GM18867 (cell line): ENCODE data around the gene RBM33.

Experiments used
- ATAC-seq: cut with Tn5 transposase; IDR thresholded peaks from one replicate; pipeline ENCODE4 v1.9.1; 2021; ENCODE audit warnings: mild to moderate bottlenecking, moderate library complexity; ENCODE audit not compliant: unreplicated experiment

The RBM33 gene

DNA sequence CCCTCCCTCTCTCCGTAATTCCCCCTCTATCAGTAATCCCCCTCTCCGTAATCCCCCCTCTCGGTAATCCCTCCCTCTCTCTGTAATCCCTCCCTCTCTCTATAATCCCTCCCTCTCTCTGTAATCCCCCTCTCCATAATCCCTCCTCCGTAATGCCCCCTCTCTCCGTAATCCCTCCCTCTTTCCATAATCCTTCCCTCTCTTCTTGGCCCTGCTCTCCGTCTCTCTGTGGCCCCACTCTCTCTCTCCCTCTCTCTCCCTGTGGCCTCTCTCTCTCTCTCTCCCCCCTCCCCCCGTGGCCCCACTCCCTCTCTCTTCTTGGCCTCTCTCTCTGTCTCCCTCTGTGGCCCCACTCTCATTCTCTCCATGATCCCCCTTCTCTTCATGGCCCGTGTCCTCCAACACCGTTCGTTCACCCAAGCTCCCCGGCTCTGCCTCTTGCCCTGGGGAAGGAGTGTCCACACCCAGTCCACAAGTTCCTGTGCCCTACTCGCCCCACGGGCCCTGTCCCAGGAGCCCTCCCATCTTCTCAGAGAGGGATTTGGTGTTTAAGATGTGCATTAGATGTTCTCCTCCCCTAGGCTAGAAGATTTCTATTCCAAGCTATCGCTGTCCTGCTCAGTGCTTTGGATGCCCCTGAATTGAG, 148.0 kb downstream of the RBM33 start:
- no peak for ATAC-seq

DNA sequence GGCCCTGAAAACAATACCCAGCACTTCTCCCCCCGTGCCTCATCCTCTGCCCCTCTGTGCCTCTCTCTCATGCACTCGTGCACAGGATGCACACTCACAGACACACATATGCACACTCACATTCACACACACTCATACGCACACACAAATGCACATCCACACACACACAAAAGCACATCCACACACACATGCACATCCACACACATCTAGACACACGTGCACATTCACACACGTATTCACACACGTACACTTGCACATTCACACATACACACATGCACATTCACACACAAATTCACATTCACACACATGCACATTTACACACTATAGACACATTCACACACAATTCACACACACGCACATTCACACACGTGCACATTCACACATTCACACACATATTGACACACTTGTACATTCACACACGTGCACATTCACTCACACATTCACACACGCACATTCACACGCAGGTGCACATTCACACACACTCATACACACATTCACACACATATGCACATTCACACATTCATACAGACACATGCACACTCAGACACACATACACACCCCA, 148.6 kb downstream of the RBM33 start:
- ATAC-seq: no peak

DNA sequence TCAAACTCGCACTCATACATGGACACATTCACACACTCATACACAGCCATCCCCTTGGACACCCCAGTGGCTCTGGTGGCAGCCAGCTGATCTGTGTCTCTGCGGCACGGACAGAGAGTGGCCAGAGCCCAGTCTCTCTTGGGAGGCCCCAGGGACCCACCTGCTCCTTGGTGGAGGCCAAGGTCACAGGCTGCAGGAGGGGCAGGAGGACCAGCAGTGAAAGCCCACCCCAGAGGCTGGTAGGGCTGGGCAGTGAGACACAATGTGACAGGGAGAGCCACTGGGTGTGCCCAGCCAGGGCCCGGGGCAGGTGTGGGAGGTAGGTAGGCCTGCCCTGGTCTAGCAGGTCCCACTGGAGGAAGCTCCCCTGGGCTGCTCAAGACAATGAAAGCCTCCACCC, 149.3 kb downstream of the RBM33 start:
- ATAC-seq: no peak

DNA sequence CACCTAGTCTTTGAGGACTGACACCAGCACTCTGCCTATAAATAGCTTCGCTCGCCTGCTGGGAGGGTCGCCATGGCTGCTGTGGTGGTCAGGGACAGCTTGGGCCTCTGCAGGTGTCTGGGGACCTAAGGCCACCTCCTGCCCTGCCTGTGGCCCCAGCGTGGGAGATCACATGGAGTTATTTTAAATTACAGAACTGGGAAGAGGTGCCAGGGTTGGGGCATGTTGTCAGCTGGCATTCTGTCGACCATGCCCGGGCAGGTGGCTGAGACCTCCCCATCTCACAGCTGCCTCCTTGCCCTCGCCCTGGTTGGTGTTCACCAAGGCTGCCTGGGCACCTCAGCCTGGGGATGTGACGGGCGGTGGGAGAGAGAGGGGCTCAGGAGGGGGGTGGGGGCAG, 149.7 kb downstream of the RBM33 start:
- no peak for ATAC-seq

DNA sequence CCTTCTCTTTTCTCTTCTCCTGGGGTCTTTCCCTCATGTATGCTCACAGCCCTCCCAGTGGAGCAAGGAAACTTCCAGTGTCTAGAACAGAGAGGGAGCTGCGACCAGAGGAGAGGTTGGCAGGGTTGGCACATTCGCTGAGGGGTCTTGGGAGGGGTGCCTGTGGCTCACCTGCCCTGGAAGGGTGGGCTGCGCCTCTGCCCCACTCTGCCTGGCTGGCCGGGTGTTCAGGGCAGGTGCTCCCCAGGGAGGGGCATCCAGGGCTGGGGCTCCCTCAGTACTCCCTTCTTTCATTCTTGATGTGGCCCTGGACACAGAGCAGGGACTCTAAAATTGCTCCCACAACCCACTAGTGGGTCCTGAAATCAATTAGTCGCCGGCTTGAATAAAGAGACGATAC, 150.9 kb downstream of the RBM33 start:
- no peak for ATAC-seq

DNA sequence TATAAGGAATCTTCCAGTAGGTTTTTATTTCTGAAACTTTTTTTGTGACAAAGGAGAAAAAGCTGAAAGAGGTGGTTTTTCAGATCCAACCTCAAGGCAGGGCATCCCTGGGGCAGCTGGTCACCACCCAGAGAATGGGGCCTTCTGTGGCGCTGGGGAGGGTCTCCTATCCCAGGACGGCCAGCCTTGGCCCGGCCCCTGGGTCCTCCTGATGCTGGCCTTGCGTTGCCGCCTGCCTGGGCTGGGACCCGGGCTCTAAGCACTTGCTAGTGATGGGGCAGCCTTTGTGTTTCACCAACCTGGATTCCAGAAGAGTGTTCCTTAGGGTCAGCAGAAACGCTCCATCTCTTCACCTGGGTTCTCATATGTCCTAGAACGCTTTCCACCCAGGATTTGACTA, 151.5 kb downstream of the RBM33 start:
- no peak for ATAC-seq

DNA sequence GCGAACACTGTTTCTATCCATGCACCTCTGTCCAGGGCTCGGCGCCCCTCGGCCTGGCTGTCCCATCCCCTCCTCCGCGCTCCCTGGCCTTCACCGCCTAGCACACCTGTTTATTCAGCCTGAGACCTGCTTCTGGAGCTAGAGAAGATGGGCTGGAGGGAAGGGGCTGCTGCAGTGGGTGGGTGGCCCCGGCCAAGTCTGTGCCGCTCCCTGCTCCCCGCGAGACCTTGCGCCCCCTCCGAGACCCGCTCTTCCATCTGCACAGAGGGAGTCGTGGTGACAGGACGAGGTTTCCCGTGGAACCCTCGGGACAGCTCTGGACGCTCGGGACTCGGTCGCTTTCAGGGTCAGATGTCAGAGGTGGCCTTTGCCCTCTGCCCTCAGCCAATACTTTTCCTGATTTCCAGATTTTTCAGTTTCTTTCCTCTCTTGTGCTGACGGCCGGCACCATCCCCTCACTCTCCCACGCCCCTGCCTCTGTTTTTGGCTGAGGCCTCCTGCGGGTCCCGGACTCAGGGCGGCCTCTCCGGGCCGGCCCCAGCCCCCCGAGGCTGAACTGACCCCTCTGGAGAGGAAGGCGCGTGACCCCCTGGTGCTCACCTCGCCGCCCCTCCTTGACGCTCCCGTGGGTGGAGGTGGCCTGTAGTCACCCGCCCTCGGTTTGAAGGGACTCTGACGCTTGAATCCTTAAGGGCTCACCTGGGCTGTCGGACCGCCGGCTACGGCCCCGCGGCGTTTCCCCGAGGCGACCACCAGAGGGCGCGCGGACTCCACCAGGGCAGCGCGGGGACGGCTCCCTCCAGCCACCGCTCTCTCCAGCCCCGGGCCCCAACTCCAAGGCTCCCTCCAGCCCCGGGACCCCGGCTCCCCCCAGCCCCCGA, 152.2 kb downstream of the RBM33 start:
- peak; percentile 66 for ATAC-seq

DNA sequence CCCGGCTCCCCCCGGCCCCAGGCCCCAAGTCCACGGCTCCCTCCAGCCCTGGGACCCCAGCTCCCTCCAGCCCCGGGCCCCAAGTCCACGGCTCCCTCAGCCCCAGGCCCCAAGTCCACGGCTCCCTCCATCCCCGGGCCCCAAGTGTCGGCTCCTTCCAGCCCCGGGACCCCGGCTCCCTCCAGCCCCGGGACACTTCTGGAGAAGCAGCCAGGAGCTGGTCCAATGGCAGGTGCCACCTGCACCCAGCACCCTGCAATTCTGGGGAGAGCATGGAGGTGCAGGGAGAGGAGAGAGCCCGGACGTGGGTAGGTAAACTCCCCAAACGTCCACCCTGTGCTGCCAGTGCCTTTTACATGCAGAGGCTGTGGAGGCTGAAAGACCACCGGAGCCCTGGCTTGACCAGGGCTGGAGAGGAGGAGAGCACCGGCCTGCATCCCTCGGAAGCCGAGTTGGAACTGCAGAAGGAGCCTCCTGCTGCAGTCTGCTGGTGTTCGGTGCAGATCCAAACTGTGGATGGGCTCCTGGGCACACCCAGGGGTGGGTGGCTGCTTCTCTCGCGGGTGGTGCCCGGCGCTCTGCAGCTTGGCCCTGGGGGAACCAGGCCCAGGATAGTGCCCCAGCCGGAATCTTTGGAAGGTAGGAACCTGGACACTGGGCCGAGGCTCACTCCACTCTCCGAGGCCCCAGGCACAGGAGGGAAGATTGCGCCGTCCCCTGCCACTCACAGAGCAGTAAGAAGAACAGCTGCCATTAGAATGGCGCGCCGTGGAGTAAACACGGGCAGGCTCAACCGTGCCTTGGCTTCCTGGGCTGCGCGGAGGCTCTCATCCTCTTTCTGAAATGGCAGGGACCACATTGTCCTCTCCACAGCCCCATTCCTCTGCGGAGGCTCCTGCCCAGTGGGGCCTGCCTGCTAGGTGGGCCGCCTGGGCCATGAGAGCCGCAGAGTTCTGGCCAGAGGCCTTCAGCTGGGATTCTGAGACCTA, 153.1 kb downstream of the RBM33 start:
- ATAC-seq: peak; percentile 7

DNA sequence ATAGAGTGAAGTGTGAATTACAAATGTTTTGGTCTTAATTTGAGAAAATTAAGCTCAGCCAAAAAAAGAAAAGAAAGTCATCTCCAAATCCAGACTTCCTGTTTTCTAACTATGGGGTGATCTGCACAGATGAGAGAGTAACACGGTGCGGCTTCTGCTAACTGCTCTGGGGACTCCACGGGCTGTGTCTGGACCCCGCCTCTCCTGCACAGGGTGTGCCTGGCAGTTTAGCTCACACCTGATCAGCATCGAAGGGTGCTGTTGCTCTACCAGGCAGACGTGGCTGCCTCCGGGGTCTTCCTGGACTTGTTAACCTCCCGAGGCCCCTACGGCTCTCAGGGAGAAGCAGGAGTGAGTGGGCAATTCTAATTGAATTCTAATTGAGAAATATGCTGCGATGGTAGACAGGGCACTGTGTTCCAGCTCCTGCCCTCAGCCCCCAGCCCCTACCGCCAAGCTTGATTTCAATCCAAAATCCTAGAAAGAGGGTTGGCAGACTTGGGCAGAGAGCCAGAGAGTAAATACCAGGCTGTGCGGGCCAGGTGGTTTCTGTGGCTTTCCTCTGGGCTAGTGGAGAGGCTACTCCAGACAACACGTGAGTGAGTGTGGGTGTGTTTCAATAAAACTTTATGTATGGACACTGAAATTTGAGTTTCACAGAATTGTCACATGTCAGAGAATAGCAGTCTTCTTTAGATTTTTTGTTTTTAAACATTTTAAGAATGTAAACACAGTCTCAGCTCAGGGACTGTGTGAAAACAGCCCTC, 154.4 kb downstream of the RBM33 start:
- ATAC-seq: no peak

DNA sequence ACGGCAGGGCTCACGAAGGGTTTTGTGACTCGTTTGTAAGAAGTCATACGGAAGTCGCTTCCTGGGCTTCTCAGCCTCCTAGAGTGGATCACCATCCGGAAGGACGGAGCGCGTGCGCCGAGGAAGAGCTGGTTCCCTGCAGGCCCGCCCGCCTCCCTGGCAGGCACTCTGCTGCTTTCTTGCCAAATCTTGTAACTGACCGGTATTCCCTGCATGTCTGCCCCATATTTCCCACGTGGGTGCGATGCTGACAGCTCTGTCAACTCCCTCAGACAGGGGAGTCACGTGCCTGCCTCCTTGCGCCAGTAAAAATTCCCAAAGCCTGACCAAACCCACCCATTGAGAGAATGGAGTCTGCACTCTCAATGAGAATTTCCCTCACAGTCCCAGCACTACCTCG, 155.1 kb downstream of the RBM33 start:
- ATAC-seq: no peak

DNA sequence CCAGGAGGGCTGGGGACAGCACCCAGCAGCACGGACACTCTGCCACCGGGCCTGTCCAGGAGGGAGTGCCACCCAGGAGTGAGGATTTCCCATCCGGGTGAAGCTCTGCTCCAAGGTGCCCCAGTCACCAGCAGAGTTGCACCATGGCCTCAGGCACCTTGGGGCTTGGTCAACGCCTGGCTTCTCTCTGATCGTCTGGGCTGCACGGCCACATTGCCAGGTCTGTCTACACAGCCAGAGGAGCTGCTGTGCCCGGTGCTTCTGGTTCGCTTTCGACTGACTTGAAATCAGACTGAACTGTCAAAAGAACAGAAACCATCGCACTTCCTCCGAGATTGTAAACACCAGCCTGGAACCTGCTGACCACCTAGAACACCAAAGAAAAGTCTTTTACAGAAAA, 155.8 kb downstream of the RBM33 start:
- ATAC-seq: no peak

DNA sequence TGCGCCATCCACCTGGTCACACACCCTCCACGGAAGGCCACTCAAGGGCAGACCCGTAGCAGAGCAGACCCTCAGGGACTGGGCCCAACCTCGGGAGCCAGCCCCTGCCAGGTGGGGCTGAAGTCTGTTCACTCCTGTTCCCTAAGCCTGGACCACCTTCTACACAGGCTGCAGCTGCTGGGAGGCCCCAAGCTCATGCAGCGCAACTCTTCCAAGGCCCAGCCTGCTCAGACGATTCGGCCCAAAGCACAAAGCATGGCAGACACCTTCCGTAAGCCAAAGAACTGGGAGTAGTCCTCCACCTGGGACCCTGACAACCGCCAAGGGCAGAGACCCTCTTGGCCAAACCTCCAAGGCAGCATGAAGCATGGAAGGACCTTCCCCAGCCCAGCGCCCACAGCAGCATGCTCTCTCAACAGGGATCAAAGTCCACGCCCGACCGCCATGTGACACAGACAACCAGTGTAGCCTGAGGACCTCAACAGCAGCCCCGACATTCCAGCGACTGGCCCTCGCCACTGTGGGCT, 156.3 kb downstream of the RBM33 start:
- ATAC-seq: no peak

DNA sequence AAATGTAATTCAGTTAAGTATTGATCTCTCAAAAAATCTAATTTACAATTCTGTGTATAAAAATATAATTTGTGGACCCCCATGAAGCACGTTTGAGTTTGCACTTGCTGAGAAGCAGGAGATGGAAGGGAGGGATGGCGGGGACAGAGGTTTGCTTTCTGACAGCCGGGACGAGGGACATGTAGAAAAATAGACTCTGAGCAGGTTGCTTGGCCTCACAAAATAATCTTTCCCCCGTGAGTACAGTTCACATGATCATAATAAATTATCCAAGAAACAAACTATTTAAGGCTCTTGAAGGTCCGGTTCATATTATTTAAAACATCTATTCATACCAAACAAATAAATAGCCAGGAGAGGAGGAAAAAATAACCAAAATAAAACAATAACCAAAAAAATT, 157.8 kb downstream of the RBM33 start:
- no peak for ATAC-seq

DNA sequence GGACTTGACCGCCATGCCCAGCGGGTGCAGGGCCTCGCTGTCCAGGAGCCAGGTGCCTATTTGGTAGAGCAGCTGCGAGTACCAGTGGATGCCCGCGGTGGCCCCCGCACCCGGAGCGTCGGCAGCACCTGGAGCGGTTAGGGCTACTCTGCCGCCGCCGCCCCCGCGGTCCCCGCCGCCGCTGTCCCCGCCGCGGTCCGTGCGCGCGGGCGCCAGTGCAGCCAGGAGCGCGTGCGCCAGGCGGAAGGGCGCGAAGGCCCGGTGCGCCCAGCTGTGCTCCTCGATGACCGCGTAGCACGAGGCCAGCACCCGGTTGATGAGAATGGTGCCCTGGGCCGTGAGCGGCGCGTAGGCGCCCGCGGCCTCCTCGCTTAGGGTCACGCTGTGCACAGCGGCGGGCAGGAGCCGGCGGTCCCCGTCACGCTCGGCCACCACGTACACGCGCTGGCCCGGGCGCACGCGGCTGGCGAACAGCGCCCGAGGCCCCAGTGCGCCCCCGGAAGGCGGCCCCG, 158.5 kb downstream of the RBM33 start:
- no peak for ATAC-seq

DNA sequence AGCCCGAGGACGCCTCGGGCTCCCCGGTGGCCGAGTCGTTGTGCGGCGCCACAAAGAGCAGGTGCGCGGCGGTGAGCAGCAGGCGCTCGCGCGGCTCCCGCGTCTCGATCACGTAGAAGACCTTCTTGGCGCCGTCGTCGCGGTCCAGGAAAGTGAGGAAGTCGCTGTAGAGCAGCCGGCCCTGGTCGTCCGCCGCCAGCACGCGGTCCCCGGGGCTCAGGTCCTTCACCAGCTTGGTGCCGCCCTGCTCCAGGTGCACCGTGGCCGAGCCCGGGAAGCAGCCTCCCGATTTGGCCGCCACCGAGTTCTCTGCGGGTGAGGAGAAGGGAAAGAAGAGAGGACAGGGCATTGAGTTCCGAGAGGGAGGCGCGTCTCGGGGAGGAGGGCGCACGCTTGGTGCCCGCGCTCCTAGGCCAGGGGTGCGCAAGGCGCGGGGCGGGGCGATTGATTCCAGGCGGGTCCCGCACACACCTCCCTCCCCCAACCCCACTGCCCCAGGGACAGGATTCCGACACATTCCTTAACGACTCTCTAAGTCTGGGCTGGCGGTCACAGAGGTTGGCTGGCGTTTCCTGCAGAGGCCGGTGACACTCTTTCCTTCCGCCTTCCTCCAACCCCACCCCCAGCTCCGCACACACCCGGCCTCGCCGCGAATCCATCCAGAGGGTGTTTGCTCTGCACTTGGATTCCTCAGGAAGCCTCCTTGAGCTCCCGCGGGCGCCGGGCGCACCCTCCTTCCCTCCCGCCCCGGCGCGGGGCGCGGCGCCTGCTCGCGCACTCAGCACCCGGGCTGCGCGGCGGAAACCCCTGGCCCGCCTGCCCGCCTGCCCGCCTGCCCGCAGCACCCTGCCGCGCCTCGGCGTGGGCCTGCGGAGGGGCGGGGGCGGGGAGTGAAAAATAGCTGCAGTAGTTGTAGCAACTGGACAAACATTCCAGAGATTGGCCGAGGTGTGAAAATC, 159.2 kb downstream of the RBM33 start:
- ATAC-seq: no peak

DNA sequence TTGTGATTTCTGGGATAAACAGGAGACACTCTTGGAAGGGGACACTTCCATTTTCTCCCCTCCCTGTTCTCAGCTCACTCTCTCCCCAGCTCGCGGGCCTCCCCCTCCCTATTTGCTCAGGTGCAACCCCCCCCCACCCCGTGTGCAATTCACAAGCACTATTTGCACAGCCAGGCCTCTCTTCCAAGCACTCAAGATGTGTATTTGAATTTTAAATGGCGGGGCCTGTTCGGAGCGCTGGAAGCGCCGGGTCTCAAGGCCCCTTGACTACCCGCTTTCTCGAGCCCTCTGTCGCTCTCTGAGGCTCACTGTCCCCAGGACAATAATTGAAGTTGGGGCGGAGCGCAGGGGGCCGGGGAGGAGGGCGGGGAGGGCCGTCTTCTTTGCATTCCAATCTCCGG, 160.0 kb downstream of the RBM33 start:
- no peak for ATAC-seq

DNA sequence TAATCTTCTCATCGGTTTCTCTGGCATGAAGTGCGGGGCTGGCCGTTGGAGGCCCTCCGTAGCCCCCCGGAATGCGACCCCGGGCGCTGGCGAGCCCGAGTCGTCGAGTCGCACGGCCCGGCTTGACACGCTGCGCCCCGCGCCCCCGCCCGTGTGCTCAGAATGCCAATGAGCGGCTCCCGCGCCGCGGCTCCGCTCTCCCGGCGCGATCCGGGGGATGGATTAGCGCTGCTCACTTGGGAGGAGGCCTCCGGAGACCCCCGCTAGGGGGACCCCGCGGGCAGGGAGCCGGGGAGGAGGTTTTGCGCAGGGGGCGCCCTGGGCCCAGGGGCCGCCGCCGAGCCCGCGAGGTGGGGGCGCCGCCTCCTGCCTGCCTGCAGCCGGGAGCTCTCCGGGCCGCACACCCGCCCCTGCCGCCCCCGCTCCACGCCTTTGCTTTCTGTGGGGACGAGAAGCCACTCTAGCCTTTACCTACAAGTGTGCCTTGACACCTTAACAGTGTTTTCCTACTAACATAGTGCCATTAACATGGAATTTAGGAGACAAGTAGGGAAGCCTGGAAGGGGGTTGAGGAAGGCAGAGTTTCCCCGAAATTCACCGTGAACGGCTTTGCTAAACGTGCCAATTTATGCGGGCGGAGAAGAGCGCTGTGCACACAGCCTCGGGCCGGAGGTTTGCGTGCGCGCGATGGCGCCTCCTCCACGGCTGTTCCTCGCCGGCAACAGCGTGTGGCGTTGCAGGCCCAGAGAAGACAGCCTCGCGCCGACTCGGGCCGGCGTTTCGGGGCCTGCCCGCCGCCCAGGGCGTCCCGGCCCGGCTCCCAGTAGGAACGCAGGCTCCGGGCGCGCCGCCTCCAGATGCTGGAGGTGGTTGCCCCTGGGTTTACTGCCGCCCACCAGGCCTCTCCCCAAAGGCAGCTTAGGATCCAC, 160.7 kb downstream of the RBM33 start:
- ATAC-seq: peak; percentile 63

DNA sequence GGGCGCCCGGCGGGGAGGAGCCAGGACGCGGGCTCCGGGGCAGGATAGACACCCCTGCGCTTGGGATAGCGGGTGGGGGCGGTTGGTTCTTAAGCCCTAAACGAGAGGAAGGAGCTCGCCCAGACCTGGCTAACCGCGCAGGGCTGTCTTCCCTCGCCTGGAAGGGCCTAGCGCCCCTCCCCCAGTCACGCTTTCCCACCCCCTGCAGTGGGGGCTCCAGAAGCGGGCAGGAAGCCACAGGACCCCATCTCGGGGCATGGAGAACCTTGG, 161.3 kb downstream of the RBM33 start:
- no peak for ATAC-seq
